HG03460 (cell line): ENCODE results near the gene LECT2.

Experiments used
- ATAC-seq: cut with Tn5 transposase; IDR thresholded peaks from one replicate; pipeline ENCODE4 v1.9.1; 2021; ENCODE audit not compliant: unreplicated experiment

LECT2 gene

GRCh38 chr5:135937245-135937911 lies 17.4 kb downstream of the LECT2 start:
- no peak for ATAC-seq

GRCh38 chr5:135934939-135935338 lies 19.8 kb downstream of the LECT2 start:
- ATAC-seq: no peak

- no peak for ATAC-seq
Measured at GRCh38 chr5:135930949-135931295, 23.9 kb downstream of the LECT2 start.

- ATAC-seq: no peak
Measured at GRCh38 chr5:135930029-135930948, 24.5 kb downstream of the LECT2 start.

- ATAC-seq: no peak
Measured at GRCh38 chr5:135921388-135921787, 33.4 kb downstream of the LECT2 start.

- ATAC-seq: no peak
Measured at GRCh38 chr5:135920199-135920598, 34.6 kb downstream of the LECT2 start.

- ATAC-seq: no peak
Measured at GRCh38 chr5:135916638-135917263, 38.0 kb downstream of the LECT2 start.

GRCh38 chr5:135915466-135916001 lies 39.2 kb downstream of the LECT2 start:
- ATAC-seq: no peak

- no peak for ATAC-seq
Measured at GRCh38 chr5:135913713-135914626, 40.8 kb downstream of the LECT2 start.

GRCh38 chr5:135905144-135905543 lies 49.6 kb downstream of the LECT2 start:
- ATAC-seq: no peak

- ATAC-seq: no peak
Measured at GRCh38 chr5:135901633-135902032, 53.1 kb downstream of the LECT2 start.

GRCh38 chr5:135900276-135900675 lies 54.5 kb downstream of the LECT2 start:
- no peak for ATAC-seq

- no peak for ATAC-seq
Measured at GRCh38 chr5:135898651-135899050, 56.1 kb downstream of the LECT2 start.
